HCT116 (cell line): ENCODE data around the gene AVL9.
"Not testable (repeated sequence)": the region's sequence is repeated elsewhere in the genome, so short reads cannot be mapped to it uniquely, and the experiment has no call there.

Experiments used
- CEBPB ChIP-seq: IDR thresholded peaks from 2 replicates; pipeline ENCODE4 v1.6.1; 2012; ENCODE audit warnings: low read depth
- CTCF ChIP-seq, 3 experiments: fragments of 200-600 bp in 1 of 3; sonication (generic) in 1 of 3; IDR thresholded peaks in 2 of 3; conservative IDR thresholded peaks in 1 of 3; 2 replicates each; pipeline ENCODE4 v1.5.1; 2012 to 2017; ENCODE audit warnings: low read depth in 2 of 3, low read length in 2 of 3, antibody characterized with exemption in 1 of 3, borderline replicate concordance in 1 of 3, control low read depth in 1 of 3, mild to moderate bottlenecking in 1 of 3, mixed read lengths in 1 of 3, mixed run types in 1 of 3, moderate library complexity in 1 of 3; ENCODE audit not compliant: insufficient read depth in 1 of 3
- EZH2 ChIP-seq: fragments of 200-600 bp; sonication (generic); IDR thresholded peaks from 2 replicates; pipeline ENCODE4 v1.6.1; 2017; ENCODE audit warnings: antibody characterized with exemption, mixed run types
- EZH2phosphoT487 ChIP-seq: fragments of 200-600 bp; IDR thresholded peaks from 2 replicates; pipeline ENCODE4 v1.6.1; 2018; ENCODE audit warnings: antibody characterized with exemption, borderline replicate concordance
- MAX ChIP-seq: IDR thresholded peaks from 2 replicates; pipeline ENCODE4 v1.6.1; 2012
- POLR2A ChIP-seq: IDR thresholded peaks from 2 replicates; pipeline ENCODE4 v1.7.0; 2011; ENCODE audit warnings: borderline replicate concordance; ENCODE audit not compliant: insufficient read depth, insufficient read length; ENCODE audit errors: extremely low read depth
- RAD21 ChIP-seq: IDR thresholded peaks from 2 replicates; pipeline ENCODE4 v1.6.1; 2012; ENCODE audit warnings: low read depth, mild to moderate bottlenecking
- REST ChIP-seq: IDR thresholded peaks from 2 replicates; pipeline ENCODE4 v1.6.1; 2012; ENCODE audit warnings: low read depth
- SP1 ChIP-seq: IDR thresholded peaks from 2 replicates; pipeline ENCODE4 v1.6.1; 2012; ENCODE audit warnings: low read depth
- SRF ChIP-seq: IDR thresholded peaks from 2 replicates; pipeline ENCODE4 v1.6.1; 2012; ENCODE audit warnings: low read depth
- YY1 ChIP-seq: IDR thresholded peaks from 2 replicates; pipeline ENCODE4 v1.6.1; 2011; ENCODE audit warnings: low read length, low read depth, moderate library complexity, mild to moderate bottlenecking; ENCODE audit not compliant: insufficient replicate concordance; ENCODE audit errors: extremely low read depth
- ZBTB33 ChIP-seq: IDR thresholded peaks from 2 replicates; pipeline ENCODE4 v1.6.1; 2011; ENCODE audit warnings: mild to moderate bottlenecking, low read length, moderate library complexity; ENCODE audit not compliant: insufficient replicate concordance; ENCODE audit errors: extremely low read depth
- ZNF274 ChIP-seq: fragments of 200-500 bp; sonication (Bioruptor generic); IDR thresholded peaks from 2 replicates; pipeline ENCODE4 v1.6.1; 2014; ENCODE audit warnings: mild to moderate bottlenecking, low read depth, low read length, inconsistent platforms

- not testable (repeated sequence) for TF ChIP-seq CEBPB; CTCF (IDR thresholded peaks at IDR 0.05 in 2 of 3, conservative IDR thresholded peaks at IDR 0.05 in 1 of 3; ENCODE audit: borderline replicate concordance in 1 of 3, insufficient read depth in 1 of 3, low read depth in 2 of 3, low read length in 2 of 3); ZNF274; ZBTB33; EZH2phosphoT487; SRF; MAX; RAD21; YY1; EZH2; SP1; REST; POLR2A
These were observed 4.5 kb downstream of the AVL9 start for GRCh38 chr7:32499755-32500154.
